ENCODE results near the gene GIGYF2. TPM values are rescaled to one million over a fixed set of nuclear protein-coding genes. Genes with fewer than 3 reads are reported as not detected.
A peak's percentile ranks its signal among the peaks of the same experiment; 100 is the strongest.
"Not testable (repeated sequence)": the region's sequence is repeated elsewhere in the genome, so short reads cannot be mapped to it uniquely, and the experiment has no call there.

Gene GIGYF2
- total and polyA plus RNA-seq, 11 donors, result 25.3 to 78.1 (median 56.5) TPM

DNA sequence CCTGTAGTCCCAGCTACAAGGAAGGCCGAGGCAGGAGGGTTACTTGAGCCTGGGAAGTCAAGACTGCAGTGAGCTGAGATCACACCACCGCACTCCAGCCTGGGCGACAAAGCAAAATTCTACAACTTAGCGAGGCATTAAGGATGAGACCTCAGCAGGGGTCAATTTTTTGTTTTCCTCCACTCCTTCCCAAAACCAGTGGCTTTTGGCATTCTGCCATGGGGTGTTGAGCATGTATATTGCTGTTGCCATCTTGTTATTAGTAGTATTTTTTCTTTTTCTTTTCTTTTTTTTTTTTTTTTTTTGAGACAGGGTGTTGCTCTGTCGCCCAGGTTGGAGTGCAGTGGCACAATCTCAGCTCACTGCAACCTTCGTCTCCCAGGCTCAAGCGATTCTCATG, 8.9 kb upstream of the GIGYF2 start:
- no peak for ATAC-seq
- TF ChIP-seq, protein P1, sequence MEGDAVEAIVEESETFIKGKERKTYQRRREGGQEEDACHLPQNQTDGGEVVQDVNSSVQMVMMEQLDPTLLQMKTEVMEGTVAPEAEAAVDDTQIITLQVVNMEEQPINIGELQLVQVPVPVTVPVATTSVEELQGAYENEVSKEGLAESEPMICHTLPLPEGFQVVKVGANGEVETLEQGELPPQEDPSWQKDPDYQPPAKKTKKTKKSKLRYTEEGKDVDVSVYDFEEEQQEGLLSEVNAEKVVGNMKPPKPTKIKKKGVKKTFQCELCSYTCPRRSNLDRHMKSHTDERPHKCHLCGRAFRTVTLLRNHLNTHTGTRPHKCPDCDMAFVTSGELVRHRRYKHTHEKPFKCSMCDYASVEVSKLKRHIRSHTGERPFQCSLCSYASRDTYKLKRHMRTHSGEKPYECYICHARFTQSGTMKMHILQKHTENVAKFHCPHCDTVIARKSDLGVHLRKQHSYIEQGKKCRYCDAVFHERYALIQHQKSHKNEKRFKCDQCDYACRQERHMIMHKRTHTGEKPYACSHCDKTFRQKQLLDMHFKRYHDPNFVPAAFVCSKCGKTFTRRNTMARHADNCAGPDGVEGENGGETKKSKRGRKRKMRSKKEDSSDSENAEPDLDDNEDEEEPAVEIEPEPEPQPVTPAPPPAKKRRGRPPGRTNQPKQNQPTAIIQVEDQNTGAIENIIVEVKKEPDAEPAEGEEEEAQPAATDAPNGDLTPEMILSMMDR (IDR thresholded peaks at IDR 0.05), result no peak
- no peak for TF ChIP-seq POLR2A (IDR thresholded peaks at IDR 0.05)
- intact Hi-C loops (cut with DNase I), result no loop called here
- Histone ChIP-seq H3K4me3 (no peak overlapping the region), H3K27me3 (no peaks in the 10 kb centered on the region), H3K36me3 (no peaks in the 10 kb centered on the region), H3K27ac (no peak overlapping the region), H3K4me1 (peaks cover 0 to 9% (median 0%) of the 10 kb centered on the region in 12 donors), H3K9me3 (peaks cover 0 to 5% (median 0%) of the 10 kb centered on the region in 12 donors)
- no peak for DNase-seq
- WGBS, 4 donors, result 89 to 96% (median 92%) methylated on average over 7 of the region's 7 CpGs

DNA sequence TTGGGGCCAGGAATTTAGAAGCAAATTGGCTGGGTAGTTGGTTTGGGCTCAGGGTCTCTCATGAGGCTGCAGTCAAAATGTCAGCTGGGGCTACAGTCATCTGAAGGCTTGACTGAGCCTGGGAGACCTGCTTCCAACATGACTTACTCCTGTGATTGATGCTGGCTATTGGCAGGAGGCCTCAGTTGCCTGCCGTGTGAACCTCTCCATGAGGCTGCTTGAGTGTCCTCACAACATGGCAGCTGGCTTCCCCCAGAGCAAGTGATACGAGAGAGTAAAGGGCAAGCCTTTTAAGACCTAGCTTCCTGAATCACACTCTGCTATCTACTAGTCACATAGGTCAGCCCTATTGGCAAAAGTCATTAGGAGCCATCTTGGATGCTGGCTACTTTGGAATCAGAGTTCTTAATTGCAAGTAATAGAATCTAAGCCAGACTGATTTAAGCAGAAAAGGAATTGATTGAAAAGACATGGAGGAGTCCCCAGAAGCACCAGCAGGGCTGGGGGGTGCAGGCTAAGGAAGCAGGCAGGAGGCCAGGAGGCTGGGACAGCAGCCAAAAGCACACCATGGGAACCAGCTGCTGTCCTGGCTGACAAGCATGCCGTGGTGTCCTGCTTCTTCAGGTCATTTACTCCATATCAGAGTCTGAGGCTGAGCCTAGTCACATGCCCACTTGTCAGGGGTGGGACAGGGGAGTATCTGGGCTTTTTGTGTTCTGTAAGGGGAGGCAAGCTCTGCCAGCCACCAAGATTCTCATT, 7.8 kb upstream of the GIGYF2 start:
- peak; percentile 60 to 86 (median 78) for ATAC-seq
- peak; percentile 38 to 83 (median 66) for DNase-seq
- peak overlapping the region in 3 of 12 donors; percentile 8 to 28 (median 24) for H3K27ac ChIP-seq
- TF ChIP-seq POLR2A (IDR thresholded peaks at IDR 0.05), result no peak
- TF ChIP-seq, protein P1 (IDR thresholded peaks at IDR 0.05), result no peak
- WGBS, 4 donors, result 28 to 47% (median 42%) methylated on average over 2 to 3 of the region's 3 CpGs
- peaks cover 0 to 5% (median 0%) of the 10 kb centered on the region in 12 donors for H3K9me3 ChIP-seq
- peaks cover 0 to 9% (median 0%) of the 10 kb centered on the region in 12 donors for H3K4me1 ChIP-seq
- H3K27me3 ChIP-seq, result no peaks in the 10 kb centered on the region
- no peaks in the 10 kb centered on the region for H3K36me3 ChIP-seq
- intact Hi-C loops (cut with DNase I), result no loop called here
- H3K4me3 ChIP-seq, result no peak overlapping the region

DNA sequence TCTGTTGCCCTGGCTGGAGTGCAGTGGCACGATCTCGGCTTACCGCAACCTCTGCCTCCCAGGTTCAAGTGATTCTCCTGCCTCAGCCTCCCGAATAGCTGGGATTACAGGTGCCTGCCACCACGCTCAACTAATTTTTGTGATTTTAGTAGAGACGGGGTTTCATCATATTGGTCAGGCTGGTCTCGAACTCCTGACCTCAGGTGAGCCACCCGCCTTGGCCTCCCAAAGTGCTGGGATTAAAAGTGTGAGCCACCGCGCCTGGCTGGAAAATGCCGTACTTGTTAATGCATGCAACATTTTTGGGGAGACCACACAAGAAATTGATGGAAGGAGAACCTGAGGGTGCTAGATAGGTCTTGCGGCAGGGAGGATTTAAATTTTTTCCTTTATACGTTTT, 6.0 kb upstream of the GIGYF2 start:
- H3K36me3 ChIP-seq; intact Hi-C loops (cut with DNase I); H3K4me3 ChIP-seq; DNase-seq; H3K27ac ChIP-seq; H3K4me1 ChIP-seq; ATAC-seq; H3K9me3 ChIP-seq; H3K27me3 ChIP-seq: not testable (repeated sequence)
- WGBS, 4 donors, result 96% methylated on average over 13 of the region's 13 CpGs

DNA sequence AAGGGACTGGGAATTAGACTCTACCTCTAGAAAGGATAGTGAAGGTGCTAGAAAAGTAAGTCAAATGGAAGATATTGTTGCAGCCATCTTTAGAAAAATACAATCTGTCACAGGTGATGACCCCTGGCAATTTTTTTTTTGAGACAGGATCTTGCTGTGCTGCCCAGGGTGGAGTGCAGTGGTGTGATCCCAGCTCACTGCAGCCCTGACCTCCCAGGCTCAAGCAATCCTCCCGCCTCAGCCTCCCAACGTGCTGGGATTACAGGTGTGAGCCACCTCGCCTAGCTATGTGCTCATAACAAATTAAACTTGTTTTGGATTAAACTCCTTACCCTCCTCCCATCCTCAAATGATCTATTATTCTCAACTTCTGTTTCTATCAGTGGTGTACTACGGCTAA, 3.8 kb upstream of the GIGYF2 start:
- H3K36me3 ChIP-seq, result no peaks in the 10 kb centered on the region
- peaks cover 0 to 18% (median 11%) of the 10 kb centered on the region in 12 donors for H3K4me1 ChIP-seq
- DNase-seq (no peak), ATAC-seq (no peak)
- intact Hi-C loops (cut with DNase I), result no loop called here
- H3K4me3 ChIP-seq, result no peak overlapping the region
- TF ChIP-seq, protein P1 (IDR thresholded peaks at IDR 0.05), result no peak
- TF ChIP-seq POLR2A (IDR thresholded peaks at IDR 0.05), result no peak
- WGBS, 4 donors, result 83 to 93% (median 86%) methylated on average over 4 of the region's 4 CpGs
- peaks cover 0 to 5% (median 0%) of the 10 kb centered on the region in 12 donors for H3K9me3 ChIP-seq
- H3K27me3 ChIP-seq, result no peaks in the 10 kb centered on the region
- H3K27ac ChIP-seq, result no peak overlapping the region

Data from heart left ventricle (tissue), 16 donors.